ENCODE results near the gene FUBP3. TPM values are rescaled to one million over a fixed set of nuclear protein-coding genes. Genes with fewer than 3 reads are reported as not detected.
"Not testable (repeated sequence)": the region's sequence is repeated elsewhere in the genome, so short reads cannot be mapped to it uniquely, and the experiment has no call there.

Gene FUBP3
- total RNA-seq, 1 experiment from 2014 or later, result 49.7 TPM

DNA sequence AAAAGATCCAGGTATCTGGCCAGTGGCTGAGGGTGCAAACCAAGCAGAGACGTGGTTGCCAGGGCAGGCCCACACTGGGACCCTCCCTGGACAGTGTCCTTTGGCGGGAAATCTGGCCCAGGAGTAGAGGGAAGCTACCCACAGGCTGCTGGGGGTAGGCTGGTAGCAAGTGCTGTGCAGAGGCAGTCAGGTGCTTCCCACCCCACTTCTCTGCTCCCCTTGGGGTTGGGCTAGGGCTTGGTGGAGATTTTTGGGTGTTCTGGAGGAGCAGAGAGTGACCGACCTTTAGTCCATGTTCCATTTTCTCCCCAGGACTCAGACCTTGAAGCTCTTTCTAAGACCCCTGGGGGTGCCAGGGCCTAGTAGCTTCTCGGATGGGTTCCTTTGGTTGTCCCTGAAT lies 90.6 kb downstream of the FUBP3 start:
- no peak for DNase-seq (ENCODE audit: low spot score)
- in situ Hi-C loops (cut with HindIII; ENCODE audit: low sequenced_read_pairs), result no loop called here

DNA sequence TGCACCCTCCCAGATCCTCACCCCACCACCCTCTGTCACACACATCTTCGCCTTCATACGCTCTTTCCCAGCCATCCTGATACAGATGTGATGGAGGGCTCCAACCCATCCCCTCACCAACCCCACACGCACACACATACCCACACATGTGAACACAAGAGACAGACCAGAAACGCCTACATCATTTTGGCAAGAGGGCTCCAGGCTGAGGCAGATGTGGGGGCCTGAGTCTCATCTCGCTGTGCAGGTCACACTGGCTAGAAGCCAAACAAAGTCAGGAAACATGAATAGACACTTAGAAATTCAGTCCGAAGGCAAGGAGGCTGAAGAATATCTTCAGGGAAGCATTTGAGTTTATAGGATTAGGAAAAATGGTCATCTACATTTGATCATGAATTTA lies 91.3 kb downstream of the FUBP3 start:
- no peak for DNase-seq (ENCODE audit: low spot score)
- in situ Hi-C loops (cut with HindIII; ENCODE audit: low sequenced_read_pairs), result no loop called here

DNA sequence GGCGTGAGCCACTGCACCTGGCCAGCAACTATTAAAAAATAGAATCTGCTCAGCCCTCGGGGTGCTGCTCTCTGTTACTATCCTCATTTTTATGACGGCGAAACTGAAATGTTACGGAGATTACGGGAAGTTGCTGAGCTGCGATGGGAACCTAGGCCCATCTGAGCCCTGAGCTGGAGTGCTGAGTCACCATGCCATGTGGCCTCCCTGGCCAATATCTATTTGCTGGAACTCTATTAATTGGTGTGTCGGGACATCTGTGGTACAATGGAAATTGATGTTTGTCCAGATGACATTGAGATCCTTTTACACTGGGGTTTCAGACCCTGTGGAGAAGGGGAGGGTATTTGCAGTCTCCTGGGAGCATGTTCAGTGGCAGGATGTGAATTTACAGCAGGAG lies 93.1 kb downstream of the FUBP3 start:
- DNase-seq (ENCODE audit: low spot score), result no peak
- in situ Hi-C loops (cut with HindIII; ENCODE audit: low sequenced_read_pairs), result no loop called here

DNA sequence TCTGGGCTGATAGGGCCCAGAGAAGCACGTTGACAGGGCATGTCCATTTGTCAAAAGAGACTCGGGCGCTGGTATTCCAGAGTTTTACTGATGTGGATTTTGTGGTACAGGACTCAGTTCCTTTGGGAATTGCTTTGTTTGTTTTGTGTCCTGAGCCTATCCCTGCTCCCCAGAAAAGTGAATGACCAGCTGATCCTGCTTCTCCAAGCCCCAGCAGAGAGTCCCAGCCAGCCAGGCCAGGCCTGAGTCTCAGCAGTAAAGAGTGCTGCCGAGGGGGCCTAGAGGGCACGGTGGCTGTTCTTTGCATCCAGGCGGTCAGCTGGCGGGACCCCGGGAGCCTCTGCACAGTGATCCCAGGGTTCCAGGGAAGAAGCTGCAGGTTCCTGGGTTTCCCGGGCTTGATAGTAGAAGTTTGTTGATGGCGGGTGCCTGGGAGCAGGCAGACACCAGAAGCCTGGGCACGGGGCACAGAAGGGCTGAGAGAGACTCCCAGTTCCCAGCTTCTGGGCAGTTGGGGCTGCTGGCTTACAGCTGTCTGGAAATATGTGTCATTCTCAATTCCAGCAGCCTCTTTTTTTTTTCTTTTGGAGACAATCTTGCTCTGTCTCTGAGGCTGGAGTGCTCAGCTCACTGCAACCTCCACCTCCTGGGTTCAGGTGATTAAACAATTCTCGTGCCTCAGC lies 93.7 kb downstream of the FUBP3 start:
- in situ Hi-C loops (cut with HindIII; ENCODE audit: low sequenced_read_pairs), result no loop called here
- DNase-seq (ENCODE audit: low spot score), result no peak

DNA sequence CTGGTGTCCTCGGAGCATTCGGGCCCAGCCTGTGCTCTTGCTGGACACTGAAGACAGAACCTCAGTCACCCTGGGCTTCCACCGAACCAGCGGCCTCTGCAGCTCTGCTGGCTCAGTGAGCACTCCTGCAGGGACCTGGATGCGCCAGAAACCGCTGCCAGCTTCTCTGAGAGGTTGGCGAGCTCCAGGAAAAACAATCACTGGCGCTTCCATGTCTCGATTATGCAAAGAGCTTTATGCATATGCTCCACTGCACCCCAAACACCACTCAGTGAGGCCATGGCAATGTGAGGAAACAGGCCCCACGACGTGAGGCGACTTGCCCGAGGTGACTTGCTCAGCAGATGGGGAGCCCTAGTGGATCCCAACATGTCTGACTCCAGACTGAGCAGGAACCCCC lies 96.0 kb downstream of the FUBP3 start:
- in situ Hi-C loops (cut with HindIII; ENCODE audit: low sequenced_read_pairs), result no loop called here
- DNase-seq (ENCODE audit: low spot score), result no peak

DNA sequence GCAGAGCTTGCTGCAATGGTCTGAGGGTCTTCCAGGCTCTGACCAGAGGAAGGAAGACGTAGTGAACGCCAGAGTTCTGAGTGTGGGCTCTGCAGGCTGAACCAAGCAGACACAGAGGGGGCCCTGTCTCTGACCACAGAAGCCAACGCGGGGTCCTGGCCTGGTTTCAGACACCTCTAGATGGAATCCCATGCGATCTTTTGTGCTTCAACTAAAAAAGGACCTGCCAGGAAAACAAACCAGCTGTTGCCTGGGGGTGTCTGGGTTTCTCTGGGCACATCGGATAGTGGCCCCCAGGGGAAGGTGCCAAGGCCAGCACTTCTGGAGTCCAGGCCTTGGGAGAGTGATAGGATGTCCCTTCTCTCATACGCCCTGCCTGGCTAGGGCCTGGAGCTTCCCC lies 97.9 kb downstream of the FUBP3 start:
- in situ Hi-C loops (cut with HindIII; ENCODE audit: low sequenced_read_pairs), result no loop called here
- no peak for DNase-seq (ENCODE audit: low spot score)

DNA sequence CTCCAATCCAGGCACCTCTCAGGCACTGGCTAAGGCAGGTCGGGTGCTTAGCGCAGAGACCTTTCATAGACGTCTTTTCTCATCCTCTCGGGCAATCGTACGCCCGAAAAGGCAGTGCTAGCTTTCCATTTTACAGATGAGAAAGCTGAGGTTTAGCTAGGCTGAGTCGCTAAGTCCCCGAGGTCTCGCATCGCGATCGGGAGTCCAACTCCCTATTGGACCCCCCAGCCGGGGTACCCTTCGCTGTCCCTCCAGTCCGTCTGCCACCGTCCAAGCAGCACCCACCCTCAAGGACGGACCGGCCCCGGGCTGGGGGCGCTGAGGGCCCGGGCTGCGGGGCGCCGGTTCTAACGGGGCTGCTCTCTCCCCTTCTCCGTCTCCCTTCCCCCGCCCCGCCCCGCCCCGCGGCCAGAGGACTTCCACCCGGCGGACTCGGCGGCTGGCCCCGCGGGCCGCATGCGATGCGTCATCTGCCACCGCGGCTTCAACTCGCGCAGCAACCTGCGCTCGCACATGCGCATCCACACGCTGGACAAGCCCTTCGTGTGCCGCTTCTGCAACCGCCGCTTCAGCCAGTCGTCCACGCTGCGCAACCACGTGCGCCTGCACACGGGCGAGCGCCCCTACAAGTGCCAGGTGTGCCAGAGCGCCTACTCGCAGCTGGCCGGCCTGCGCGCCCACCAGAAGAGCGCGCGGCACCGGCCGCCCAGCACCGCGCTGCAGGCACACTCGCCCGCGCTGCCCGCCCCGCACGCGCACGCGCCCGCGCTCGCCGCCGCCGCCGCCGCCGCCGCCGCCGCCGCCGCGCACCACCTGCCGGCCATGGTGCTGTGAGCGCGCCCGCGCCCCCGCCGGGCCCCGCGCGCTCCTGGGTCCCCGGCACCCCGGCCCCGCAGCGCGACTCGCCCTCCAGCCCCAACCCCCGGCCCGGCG lies 101.7 kb downstream of the FUBP3 start:
- DNase-seq (ENCODE audit: low spot score), result peak; percentile 80
- in situ Hi-C loops (cut with HindIII; ENCODE audit: low sequenced_read_pairs), result no loop called here

DNA sequence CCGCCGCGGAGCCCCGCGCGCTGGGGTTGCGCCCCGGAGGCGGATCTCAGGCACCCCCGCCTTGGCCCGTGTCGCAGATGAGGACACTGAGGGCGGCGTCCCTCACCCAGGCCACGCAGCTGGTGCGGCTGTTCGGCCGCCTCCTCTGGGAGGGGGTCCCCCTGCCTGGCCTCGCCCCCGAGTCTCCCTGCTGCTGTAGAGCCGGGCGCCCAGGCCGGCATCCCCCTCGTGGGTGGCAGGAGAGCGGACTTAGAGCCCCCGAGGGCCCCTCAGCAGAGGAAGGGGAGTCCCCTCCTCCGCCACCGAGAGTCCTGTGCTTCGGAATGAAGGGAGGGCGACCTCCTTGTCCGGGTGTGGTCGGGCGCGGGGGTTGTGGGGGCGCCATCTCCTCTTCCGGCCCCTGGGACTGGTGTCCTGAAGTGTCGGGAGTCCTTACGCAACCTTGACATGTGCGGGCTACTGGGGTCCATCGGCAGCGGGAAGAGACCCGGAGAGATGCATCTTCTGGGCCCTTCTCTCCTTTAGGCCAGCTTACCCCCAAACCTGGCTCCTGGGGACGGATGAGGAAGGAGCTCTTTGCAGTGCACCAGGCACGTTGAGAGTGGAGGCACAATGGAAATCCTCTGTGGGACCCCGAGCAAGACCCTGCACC lies 102.5 kb downstream of the FUBP3 start:
- DNase-seq (ENCODE audit: low spot score), result peak; percentile 38
- in situ Hi-C loops (cut with HindIII; ENCODE audit: low sequenced_read_pairs), result no loop called here

DNA sequence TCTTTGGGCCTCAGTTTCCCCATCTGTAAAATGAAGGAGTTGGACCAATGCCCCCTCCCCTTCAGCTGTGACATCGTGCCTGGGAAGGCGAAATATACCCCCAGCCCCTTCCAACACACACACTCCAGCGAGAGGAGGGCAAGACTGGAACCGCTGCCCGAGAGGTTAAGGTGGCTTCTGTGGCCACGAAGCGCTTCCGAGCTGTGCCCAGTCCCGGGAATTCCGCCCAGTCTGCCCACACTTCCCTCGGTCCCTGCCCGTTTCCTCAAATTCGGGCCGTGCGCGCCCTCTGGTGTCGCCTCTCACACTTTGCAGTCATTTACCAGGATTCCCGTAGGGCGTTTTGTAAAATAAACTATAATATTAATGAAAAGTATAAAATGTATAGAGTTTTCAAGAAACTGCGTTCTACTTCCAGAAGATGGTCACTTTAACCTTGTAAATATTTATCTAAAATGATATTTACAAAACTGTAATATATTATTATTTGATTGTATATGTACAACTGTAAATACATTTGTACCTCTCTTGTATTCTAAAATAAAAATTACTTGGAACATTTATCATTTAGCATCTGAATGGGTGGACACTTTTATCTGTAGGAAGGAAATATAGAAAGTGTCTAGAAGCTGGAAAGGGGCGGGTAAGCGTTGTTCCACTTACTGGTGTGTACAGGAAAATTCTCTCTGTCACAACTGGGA lies 103.2 kb downstream of the FUBP3 start:
- peak; percentile 91 for DNase-seq (ENCODE audit: low spot score)
- in situ Hi-C loops (cut with HindIII; ENCODE audit: low sequenced_read_pairs), result no loop called here

DNA sequence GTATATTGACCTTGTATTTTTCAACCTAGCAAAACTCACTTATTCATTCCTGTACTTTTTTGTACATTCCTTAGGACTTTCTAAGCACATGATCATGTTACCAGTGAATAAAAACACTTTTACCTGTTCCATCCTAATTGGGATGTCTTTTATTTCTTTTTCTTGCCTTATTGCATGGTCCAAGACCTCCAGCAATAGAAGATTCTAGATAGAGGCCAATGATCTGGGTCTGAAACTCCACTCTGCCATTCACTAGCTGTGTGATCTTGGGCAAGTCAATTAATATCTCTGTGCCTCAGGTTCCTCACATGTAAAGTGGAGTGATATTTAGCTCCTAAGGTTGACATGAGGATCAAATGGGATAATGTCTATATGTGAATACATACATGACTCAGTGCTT lies 105.7 kb downstream of the FUBP3 start:
- no peak for DNase-seq (ENCODE audit: low spot score)
- in situ Hi-C loops (cut with HindIII; ENCODE audit: low sequenced_read_pairs), result no loop called here

DNA sequence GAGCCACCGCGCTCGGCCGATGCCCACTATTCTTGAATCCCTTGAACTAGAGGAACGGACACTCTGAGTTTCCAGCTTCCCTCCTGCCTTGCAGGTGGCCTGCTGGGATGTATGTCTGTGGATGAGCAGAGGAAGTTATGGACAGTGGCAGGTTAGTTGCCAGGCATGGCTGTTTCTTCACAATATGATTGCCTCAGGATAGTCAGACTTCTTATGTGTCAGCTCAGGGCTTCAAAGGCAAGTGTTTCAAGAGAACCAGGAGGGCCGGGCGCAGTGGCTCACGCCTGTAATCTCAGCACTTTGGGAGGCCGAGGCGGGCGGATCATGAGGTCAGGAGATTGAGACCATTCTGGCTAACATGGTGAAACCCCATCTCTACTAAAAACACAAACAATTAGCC lies 106.6 kb downstream of the FUBP3 start:
- DNase-seq (ENCODE audit: low spot score); in situ Hi-C loops (cut with HindIII; ENCODE audit: low sequenced_read_pairs): not testable (repeated sequence)

DNA sequence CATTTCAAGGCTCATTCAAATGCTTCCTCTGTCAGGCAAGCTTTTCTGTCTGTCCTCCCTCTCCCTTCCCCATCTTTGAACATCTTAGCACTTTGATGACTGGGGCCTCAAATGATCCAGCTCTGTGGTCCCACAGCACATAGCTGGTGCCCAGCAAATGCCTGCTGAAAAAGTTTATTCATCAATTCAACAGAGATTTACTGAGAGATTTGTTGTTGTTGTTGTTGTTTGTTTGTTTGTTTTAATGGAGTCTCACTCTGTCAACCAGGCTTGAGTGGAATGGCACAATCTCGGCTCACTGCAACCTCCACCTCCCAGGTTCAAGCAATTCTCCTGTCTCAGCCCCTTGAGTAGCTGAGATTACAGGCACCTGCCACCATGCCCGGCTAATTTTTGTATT lies 108.2 kb downstream of the FUBP3 start:
- in situ Hi-C loops (cut with HindIII; ENCODE audit: low sequenced_read_pairs), result no loop called here

More for the DNA sequence above, 108.2 kb downstream of the FUBP3 start:
- no peak for DNase-seq (ENCODE audit: low spot score)

Other genes starting within 250 kb of the FUBP3 start
- 0.31 and 2.8 TPM in 2 replicates for gene ASS1, start 134.6 kb upstream of the FUBP3 start, total RNA-seq (2014; rRNA removed; shearing (Covaris generic))
- not detected in 2 replicates for gene PRDM12, start 85.0 kb downstream of the FUBP3 start, total RNA-seq (2014; rRNA removed; shearing (Covaris generic))
- gene EXOSC2, start 114.2 kb downstream of the FUBP3 start, total RNA-seq (2014; rRNA removed; shearing (Covaris generic)), result 41.5 and 66.4 TPM in 2 replicates